Measurements from ENCODE around the gene PANX2. TPM values are rescaled to one million over a fixed set of nuclear protein-coding genes. Genes with fewer than 3 reads are reported as not detected.
A peak's percentile ranks its signal among the peaks of the same experiment; 100 is the strongest.

PANX2 gene
- total and polyA plus RNA-seq, 2 donors (not counting 1 experiment from before 2014, with no cell fraction given), result 0.04 to 0.59 TPM

DNA sequence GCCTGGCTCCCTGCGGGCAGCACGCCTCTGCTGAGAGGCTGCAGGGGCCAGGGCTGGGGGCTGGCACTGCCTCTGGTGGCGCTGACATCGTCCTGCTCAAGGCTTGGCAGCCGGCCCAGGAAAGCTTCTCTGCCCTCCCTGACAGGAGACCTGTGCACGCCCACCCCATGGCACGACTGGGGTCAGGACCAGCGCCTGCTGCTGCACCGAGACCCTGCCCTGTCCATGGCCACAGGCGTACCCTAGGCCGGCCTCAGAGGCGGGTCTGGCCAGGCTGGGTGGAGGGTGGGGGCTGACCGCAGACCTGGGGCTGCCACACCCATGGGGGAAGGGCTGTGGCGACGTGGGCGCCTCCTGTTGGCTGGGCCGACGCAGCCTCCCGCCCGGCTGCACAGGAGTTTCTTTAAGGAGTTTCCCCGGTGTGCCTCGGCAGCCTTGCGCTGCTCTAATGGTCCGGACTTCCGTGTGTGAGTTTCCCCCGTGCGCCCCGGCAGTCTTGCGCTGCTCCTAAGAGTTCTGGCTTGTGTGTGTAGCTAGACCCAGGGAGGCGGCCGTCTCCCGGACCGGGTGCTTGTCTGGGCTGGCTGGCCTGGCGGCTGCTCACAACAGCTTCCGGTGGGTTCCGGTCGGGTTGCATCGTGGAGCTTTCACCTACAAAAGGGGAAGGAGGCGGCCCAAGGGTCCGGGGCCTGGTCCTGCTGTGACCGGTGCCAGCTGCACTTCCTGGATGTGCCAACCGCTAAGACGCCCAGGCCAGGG, 19.8 kb downstream of the PANX2 start:
- intact Hi-C loops (cut with micrococcal nuclease), result loop anchor here (1.0 to 5.0 kb wide), 9 partner anchors 10 to 430 kb away; partner anchors contain the start of genes PIM3, TUBGCP6 and ZBED4
- Mint-ChIP-seq H3K27me3 (no peaks in the 10 kb centered on the region), H3K9me3 (ENCODE audit: insufficient read depth) (no peaks in the 10 kb centered on the region), H3K4me1 (peaks cover 63% of the 10 kb centered on the region), H3K4me3 (peak overlapping the region; percentile 86), H3K27ac (peak overlapping the region; percentile 99)
- Histone ChIP-seq H3K79me2 (ENCODE audit: control insufficient read depth, insufficient read depth, low read length) (peaks cover 26% of the 10 kb centered on the region), H3K9me3 (ENCODE audit: control extremely low read depth in 1 of 3, control insufficient read depth in 2 of 3, insufficient read depth in 1 of 3, low read length in 2 of 3) (peaks cover 0 to 2% (median 0%) of the 10 kb centered on the region in 3 donors), H3K27ac (ENCODE audit: low read length in 2 of 2) (peak overlapping the region; percentile 99 to 100), H3K4me3 (ENCODE audit: control extremely low read depth in 1 of 5, extremely low read depth in 1 of 5, insufficient read depth in 1 of 5, low read depth in 2 of 5, low read length in 4 of 5) (peak overlapping the region in 4 of 5 experiments; percentile 36 to 63 (median 52)), H3K4me1 (ENCODE audit: control insufficient read depth in 2 of 2, insufficient read depth in 2 of 2, low read length in 2 of 2) (peaks cover 82 to 91% of the 10 kb centered on the region in 2 donors), H4K20me1 (ENCODE audit: control insufficient read depth, insufficient read depth, low read length, poor library complexity, severe bottlenecking) (peaks cover 7% of the 10 kb centered on the region), H3K4me2 (replicated peaks; ENCODE audit: low read depth, low read length, poor library complexity, severe bottlenecking) (peak overlapping the region; percentile 98), H2AFZ (ENCODE audit: insufficient read depth, low read depth, low read length, poor library complexity, severe bottlenecking) (no peak overlapping the region), H3K9ac (ENCODE audit: low read length) (peak overlapping the region; percentile 79), H3K27me3 (replicated peaks in 1 of 4; ENCODE audit: control extremely low read depth in 1 of 4, control insufficient read depth in 3 of 4, insufficient read depth in 4 of 4, low read length in 3 of 4) (no peaks in the 10 kb centered on the region), H3K36me3 (replicated peaks in 1 of 2; ENCODE audit: control extremely low read depth in 1 of 2, control insufficient read depth in 1 of 2, extremely low read depth in 1 of 2, insufficient read depth in 2 of 2, low read length in 1 of 2) (peaks cover 0 to 25% of the 10 kb centered on the region in 2 experiments)
- DNase-seq (peak; percentile 97), ATAC-seq (ENCODE audit: low read depth) (peak; percentile 50)
- TF ChIP-seq CTCF (IDR thresholded peaks at IDR 0.05) (peak; percentile 54), EZH2 (IDR thresholded peaks at IDR 0.05; ENCODE audit: borderline replicate concordance, insufficient read depth, low read depth, low read length, poor library complexity, severe bottlenecking) (no peak)
- ChIA-PET POLR2A (interaction anchor here (0.5 to 4.6 kb wide), 23 partner anchors 8 to 349 kb away, joined by 3 to 54 read pairs (median 6); partner anchors contain the start of genes DENND6B, PANX2, PIM3 and PPP6R2), CTCF (interaction anchor here (0.8 to 4.0 kb wide), 18 partner anchors 12 to 335 kb away, joined by 3 to 41 read pairs (median 6); partner anchors contain the start of gene SCO2)
- WGBS (ENCODE audit: insufficient coverage), result 0% methylated on average over 42 of the region's 43 CpGs
